ENCODE results near the gene VIL1. TPM values are rescaled to one million over a fixed set of nuclear protein-coding genes. Genes with fewer than 3 reads are reported as not detected.
A peak's percentile ranks its signal among the peaks of the same experiment; 100 is the strongest.

VIL1 gene
- total RNA-seq: not detected
- long read RNA-seq: 0 reads

GRCh38 chr2:218418717-218419458, at the start of gene VIL1:
Gene VIL1 (plus strand): TSS chr2:218419123. CDS start chr2:218423779, 4,656 bp downstream.
- ATAC-seq (no peak), DNase-seq (ENCODE audit: missing footprints) (peak; percentile 34)
- intact Hi-C loops (cut with DNase I): no loop called here

DNA sequence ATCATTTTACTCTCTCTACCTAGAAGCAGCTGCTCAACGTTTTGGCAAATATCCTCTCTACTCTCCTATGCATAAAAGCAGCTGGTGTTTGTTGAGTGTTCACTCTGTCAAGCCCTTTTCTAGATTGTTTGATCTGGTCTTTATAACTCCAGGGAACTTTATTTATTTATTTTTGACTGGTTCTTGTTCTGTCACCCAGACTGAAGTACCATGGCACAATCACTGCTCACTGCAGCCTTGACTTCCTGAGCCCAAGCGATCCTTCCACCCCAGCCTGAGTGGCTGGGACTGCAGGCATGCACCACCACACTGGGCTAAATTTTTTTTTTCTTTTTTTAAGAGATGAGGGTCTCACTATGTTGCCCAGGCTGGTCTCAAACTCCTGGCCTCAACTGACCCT, 49.6 kb upstream of the VIL1 start:
- no peak for DNase-seq (ENCODE audit: missing footprints)
- intact Hi-C loops (cut with DNase I): loop anchor here (5.0 kb wide), 2 partner anchors 47 to 77 kb away; partner anchors contain the start of gene TMBIM1
- no peak for ATAC-seq

DNA sequence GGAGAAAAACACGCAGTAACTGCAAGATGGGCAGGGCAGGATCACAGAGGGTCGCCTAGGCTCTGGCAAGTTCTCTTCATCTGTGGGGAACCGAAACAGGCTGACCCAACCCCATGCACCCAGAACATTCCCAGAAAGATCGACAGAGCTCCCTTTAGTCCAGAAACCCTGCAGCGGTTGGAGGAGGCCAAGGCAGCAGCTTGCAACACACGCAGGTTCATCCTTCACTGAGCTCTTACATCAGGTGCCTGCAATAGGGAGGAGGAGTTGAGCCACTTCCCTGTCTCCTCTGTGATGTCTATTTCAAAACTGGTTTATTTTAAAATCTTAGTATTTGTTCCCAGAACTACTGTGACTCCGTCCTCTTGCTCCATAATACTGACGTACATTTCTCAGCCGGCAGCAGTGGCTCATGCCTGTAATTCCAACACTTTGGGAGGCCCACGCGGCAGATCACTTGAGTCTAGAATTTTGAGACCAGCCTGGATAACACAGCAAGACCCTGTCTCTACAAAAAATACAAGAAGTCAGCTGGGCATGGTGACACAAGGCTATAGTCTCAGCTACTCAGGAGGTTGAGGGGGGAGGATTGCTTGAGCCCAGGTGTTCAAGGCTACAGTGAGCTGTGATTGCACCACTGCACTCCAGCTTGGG, 48.4 kb upstream of the VIL1 start:
- intact Hi-C loops (cut with DNase I): no loop called here
- DNase-seq (ENCODE audit: missing footprints) (peak; percentile 84), ATAC-seq (peak; percentile 27)

- ATAC-seq: no peak
- intact Hi-C loops (cut with DNase I): no loop called here
- DNase-seq (ENCODE audit: missing footprints): no peak
These were observed 47.0 kb upstream of the VIL1 start for GRCh38 chr2:218371983-218372350.

DNA sequence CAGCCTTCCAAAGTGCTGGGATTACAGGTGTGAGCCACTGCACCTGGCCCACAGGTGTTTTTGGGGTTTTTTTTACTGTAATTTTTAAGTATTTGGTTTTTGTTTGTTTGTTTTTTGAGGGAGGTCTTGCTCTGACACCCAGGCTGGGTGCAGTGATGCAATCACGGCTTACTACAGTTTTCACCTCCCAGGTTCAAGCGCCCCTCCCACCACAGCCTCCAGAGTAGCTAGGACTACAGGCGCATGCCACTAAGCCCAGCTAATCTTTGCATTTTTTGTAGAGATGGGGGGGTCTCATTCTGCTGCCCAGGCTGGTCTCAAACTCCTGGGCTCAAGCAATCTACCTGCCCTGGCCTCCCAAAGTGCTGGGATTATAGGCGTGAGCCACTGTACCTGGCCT, 44.1 kb upstream of the VIL1 start:
- intact Hi-C loops (cut with DNase I): no loop called here
- no peak for ATAC-seq

GRCh38 chr2:218375212-218375611, 43.7 kb upstream of the VIL1 start:
- ATAC-seq: no peak
- no peak for DNase-seq (ENCODE audit: missing footprints)
- intact Hi-C loops (cut with DNase I): no loop called here

More for the DNA sequence above, 44.1 kb upstream of the VIL1 start:
- no peak for DNase-seq (ENCODE audit: missing footprints)

DNA sequence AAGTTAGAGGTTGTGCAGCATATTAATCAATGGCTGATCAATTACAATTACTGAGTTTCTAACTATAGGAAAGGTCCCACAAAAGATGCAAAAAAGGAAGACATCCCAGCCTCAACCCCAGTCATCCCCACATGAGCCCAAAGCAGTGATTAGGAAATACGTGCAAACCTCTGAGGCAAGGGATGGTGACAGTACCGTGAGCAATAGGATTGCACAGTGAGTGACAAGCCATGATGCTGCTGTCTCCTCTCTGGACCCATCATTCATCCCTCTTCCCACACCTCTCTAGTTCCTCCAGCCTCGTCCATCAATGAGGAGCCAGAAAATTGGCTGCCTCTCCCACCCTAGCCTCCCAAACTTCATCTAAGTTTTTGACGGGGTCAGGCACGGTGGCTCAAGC, 40.9 kb upstream of the VIL1 start:
- intact Hi-C loops (cut with DNase I): no loop called here
- no peak for ATAC-seq
- DNase-seq (ENCODE audit: missing footprints): no peak

GRCh38 chr2:218381916-218382366, 37.0 kb upstream of the VIL1 start, which contains the start of gene SLC11A1:
Gene SLC11A1 (plus strand): TSS chr2:218382273. CDS start chr2:218382369, 96 bp downstream.
- peak; percentile 80 for ATAC-seq
- peak; percentile 93 for DNase-seq (ENCODE audit: missing footprints)
- intact Hi-C loops (cut with DNase I): no loop called here

DNA sequence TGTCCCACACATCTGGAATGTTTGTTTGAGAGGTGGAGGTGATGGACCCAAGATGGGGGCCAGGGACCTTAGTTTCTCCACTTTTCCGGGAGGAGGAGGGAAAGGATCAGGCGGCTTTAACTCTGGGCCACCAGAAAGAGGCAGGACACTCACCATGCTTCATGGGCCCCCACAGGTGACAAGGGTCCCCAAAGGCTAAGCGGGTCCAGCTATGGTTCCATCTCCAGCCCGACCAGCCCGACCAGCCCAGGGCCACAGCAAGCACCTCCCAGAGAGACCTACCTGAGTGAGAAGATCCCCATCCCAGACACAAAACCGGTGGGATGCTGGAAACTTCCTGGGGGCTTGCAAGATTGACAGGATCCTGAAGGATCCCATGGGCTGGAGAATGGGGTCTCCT, 36.1 kb upstream of the VIL1 start:
- intact Hi-C loops (cut with DNase I): no loop called here
- no peak for ATAC-seq

DNA sequence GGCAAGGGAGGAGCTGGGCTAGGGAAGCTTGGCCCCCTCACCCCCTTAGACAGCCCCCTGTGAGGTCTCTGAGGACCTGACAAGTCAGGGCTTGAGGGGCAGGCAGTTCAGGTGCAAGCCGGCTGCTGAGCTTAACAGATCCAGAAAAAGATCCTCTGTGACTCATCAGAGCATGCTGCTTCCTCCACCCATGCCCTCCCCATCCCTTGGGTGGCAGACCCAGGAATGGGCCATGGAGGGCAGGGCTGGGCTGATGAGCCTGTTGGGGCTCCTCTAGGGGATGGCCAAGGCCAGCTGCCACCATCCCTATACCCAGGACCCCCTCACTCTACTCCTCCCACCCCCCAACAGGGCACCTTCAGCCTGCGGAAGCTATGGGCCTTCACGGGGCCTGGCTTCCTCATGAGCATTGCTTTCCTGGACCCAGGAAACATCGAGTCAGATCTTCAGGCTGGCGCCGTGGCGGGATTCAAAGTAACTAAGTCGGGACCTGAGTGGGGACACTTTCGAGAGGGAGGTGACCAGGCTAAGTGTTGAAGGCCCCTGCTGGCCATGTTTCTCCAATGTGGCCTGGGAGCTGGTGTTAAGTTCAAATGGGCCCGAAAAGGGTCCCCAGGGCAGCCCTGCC, 34.9 kb upstream of the VIL1 start:
- no peak for DNase-seq (ENCODE audit: missing footprints)
- no peak for ATAC-seq
- intact Hi-C loops (cut with DNase I): no loop called here

More for the DNA sequence above, 36.1 kb upstream of the VIL1 start:
- no peak for DNase-seq (ENCODE audit: missing footprints)

DNA sequence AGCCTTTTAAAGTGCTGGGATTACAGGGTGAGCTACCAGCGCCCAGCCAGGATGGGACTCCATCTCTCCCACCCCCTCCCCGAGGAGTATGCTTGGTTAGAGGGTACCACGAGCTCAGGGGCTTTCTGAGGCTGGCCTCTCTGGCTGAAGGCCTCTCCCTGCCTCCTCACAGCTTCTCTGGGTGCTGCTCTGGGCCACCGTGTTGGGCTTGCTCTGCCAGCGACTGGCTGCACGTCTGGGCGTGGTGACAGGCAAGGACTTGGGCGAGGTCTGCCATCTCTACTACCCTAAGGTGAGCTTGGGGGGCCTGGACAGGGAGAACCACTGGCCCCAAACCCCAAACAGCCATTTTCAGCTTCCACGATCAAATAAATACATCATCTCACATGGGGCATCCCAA, 33.9 kb upstream of the VIL1 start:
- DNase-seq (ENCODE audit: missing footprints) (no peak), ATAC-seq (no peak)
- intact Hi-C loops (cut with DNase I): no loop called here

GRCh38 chr2:218386505-218387368, 32.2 kb upstream of the VIL1 start:
- ATAC-seq: peak; percentile 11
- DNase-seq (ENCODE audit: missing footprints): no peak
- intact Hi-C loops (cut with DNase I): no loop called here

DNA sequence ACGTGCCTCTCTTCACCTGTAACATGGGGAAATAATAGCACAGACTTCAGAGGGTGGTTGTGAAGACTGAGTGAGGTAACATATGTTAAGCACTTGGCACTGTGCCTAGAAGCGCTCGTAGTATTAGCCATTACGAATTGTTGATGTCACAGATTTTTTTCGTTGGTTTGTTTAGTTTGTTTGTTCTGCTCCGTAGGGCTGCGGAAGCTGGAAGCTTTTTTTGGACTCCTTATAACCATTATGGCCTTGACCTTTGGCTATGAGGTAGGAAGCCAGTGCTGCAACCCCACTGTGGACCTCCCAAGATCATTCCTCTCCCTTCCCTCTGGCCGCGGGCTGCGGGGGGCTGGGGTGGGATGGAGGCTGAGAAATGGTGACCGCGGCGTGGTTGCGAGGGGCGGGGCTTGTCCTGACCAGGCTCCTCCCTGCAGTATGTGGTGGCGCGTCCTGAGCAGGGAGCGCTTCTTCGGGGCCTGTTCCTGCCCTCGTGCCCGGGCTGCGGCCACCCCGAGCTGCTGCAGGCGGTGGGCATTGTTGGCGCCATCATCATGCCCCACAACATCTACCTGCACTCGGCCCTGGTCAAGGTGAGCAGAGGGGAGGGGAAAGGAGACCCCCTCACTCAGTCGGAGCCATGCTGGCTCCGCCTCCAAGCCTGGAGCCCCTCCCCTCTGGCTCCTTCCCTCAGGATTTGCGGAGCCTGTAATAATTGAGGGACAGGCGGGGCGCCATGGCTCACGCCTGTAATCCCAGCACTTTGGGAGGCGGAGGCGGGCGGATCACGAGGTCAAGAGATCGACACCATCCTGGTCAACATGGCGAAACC, 31.3 kb upstream of the VIL1 start:
- ATAC-seq (peak; percentile 84), DNase-seq (ENCODE audit: missing footprints) (no peak)
- intact Hi-C loops (cut with DNase I): no loop called here

- DNase-seq (ENCODE audit: missing footprints): no peak
- intact Hi-C loops (cut with DNase I): no loop called here
- no peak for ATAC-seq
These were observed 29.4 kb upstream of the VIL1 start for GRCh38 chr2:218389333-218390150.

DNA sequence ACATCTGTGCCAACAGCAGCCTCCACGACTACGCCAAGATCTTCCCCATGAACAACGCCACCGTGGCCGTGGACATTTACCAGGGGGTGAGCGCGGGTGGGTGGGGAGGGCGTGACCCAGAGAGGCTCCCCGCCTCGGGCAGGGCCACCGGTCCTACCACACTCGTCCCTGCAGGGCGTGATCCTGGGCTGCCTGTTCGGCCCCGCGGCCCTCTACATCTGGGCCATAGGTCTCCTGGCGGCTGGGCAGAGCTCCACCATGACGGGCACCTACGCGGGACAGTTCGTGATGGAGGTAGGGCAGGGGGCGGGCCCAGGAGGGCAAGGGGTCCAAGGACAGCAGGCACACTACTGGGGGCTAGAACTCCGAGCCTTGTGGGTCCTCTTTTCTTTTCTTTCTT, 27.7 kb upstream of the VIL1 start:
- intact Hi-C loops (cut with DNase I): no loop called here
- ATAC-seq: no peak

DNA sequence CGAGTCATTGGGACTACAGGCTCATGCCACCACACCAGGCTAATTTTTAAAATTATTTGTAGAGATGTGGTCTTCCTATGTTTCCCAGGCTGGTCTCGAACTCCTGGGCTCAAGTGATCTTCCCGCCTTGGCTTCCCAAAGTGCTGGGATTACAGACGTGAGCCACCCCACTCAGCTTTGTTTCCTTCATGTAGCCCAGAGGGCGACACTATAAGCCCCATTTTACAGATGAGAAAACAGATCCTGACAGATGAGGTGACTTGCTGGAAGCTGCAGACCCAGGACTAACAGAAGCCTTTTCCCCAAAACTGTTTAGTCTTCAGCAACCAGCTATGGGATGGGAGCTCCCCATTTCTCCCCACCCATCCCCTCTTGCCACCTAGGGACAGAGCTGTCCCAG, 26.5 kb upstream of the VIL1 start:
- intact Hi-C loops (cut with DNase I): no loop called here
- no peak for DNase-seq (ENCODE audit: missing footprints)

More for the DNA sequence above, 27.7 kb upstream of the VIL1 start:
- no peak for DNase-seq (ENCODE audit: missing footprints)

DNA sequence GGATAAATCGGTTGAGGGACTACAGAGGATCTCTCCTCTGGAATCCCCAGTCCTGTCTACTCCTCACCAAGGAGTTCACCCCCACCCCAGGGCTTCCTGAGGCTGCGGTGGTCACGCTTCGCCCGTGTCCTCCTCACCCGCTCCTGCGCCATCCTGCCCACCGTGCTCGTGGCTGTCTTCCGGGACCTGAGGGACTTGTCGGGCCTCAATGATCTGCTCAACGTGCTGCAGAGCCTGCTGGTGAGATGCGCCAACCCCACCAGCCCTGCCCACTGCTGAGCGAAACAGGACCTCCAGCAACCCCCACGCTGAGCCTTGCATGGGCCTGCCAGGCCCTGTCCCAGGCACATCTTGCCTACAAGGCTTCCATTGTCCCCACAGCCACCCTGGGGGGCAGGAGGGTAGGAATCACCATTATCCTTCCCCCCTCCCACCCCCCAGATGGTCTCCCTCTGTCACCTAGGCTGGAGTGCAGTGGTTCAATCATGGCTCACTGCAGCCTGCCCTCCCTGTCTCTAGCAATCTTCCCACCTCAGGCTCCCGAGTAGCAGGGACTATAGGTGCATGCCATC, 25.9 kb upstream of the VIL1 start:
- DNase-seq (ENCODE audit: missing footprints): no peak
- ATAC-seq: no peak
- intact Hi-C loops (cut with DNase I): no loop called here

More for the DNA sequence above, 26.5 kb upstream of the VIL1 start:
- ATAC-seq: no peak

Measured in Right ventricle myocardium inferior (tissue), 1 donor.